ENCODE measurements around the gene SSB. TPM values are rescaled to one million over a fixed set of nuclear protein-coding genes. Genes with fewer than 3 reads are reported as not detected.
"Not testable (repeated sequence)": the region's sequence is repeated elsewhere in the genome, so short reads cannot be mapped to it uniquely, and the experiment has no call there.

The SSB gene
- total RNA-seq, 1 donor from 2014 or later = 100 TPM

- H3K27me3 ChIP-seq (ENCODE audit: control insufficient read depth, insufficient read depth, low read length) = no peaks in the 10 kb centered on the region
- no peak overlapping the region for H3K4me3 ChIP-seq (ENCODE audit: low read depth, low read length)
- no peak for DNase-seq (ENCODE audit: low read depth)
- TF ChIP-seq, protein P1, sequence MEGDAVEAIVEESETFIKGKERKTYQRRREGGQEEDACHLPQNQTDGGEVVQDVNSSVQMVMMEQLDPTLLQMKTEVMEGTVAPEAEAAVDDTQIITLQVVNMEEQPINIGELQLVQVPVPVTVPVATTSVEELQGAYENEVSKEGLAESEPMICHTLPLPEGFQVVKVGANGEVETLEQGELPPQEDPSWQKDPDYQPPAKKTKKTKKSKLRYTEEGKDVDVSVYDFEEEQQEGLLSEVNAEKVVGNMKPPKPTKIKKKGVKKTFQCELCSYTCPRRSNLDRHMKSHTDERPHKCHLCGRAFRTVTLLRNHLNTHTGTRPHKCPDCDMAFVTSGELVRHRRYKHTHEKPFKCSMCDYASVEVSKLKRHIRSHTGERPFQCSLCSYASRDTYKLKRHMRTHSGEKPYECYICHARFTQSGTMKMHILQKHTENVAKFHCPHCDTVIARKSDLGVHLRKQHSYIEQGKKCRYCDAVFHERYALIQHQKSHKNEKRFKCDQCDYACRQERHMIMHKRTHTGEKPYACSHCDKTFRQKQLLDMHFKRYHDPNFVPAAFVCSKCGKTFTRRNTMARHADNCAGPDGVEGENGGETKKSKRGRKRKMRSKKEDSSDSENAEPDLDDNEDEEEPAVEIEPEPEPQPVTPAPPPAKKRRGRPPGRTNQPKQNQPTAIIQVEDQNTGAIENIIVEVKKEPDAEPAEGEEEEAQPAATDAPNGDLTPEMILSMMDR (IDR thresholded peaks at IDR 0.05; ENCODE audit: insufficient read depth, low read length, poor library complexity, severe bottlenecking) = no peak
- no peaks in the 10 kb centered on the region for H3K36me3 ChIP-seq (ENCODE audit: control insufficient read depth, insufficient read depth, low read length)
Measured at GRCh38 chr2:169806586-169806985, 7.9 kb downstream of the SSB start.

- no peaks in the 10 kb centered on the region for H3K36me3 ChIP-seq (ENCODE audit: control insufficient read depth, insufficient read depth, low read length)
- no peak for DNase-seq (ENCODE audit: low read depth)
Measured at GRCh38 chr2:169808221-169808620, 9.6 kb downstream of the SSB start.

DNA sequence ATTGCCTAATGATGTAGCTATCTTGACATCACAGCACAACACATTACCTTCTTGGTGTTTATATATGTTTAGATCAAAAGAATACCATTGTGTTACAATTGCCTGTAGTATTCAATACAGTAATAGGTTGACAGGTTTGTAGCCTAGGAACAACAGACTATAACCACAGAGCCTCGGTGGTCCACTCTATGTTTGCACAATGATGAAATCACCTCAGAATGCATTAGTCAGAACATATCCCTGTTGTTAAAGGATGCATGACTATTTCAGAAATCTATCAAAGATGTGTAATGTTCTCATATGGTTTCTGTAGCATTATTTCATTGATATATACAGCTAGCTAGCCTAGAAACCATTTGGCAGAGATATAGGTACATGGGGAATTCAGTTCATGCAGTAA is 17.2 kb downstream of the SSB start:
- Histone ChIP-seq H3K36me3 (ENCODE audit: control insufficient read depth, insufficient read depth, low read length) (peaks cover 1% of the 10 kb centered on the region), H3K4me3 (ENCODE audit: low read depth, low read length) (no peak overlapping the region), H3K27me3 (ENCODE audit: control insufficient read depth, insufficient read depth, low read length) (no peaks in the 10 kb centered on the region)
- TF ChIP-seq, protein P1 (IDR thresholded peaks at IDR 0.05; ENCODE audit: insufficient read depth, low read length, poor library complexity, severe bottlenecking) = no peak
- DNase-seq (ENCODE audit: low read depth) = peak; percentile 72

More at GRCh38 chr2:169808221-169808620, 9.6 kb downstream of the SSB start:
- no peak overlapping the region for H3K4me3 ChIP-seq (ENCODE audit: low read depth, low read length)
- TF ChIP-seq, protein P1 (IDR thresholded peaks at IDR 0.05; ENCODE audit: insufficient read depth, low read length, poor library complexity, severe bottlenecking) = no peak
- H3K27me3 ChIP-seq (ENCODE audit: control insufficient read depth, insufficient read depth, low read length) = no peaks in the 10 kb centered on the region

GRCh38 chr2:169816961-169817360 is 18.3 kb downstream of the SSB start:
- DNase-seq (ENCODE audit: low read depth); H3K4me3 ChIP-seq (ENCODE audit: low read depth, low read length); H3K27me3 ChIP-seq (ENCODE audit: control insufficient read depth, insufficient read depth, low read length); H3K36me3 ChIP-seq (ENCODE audit: control insufficient read depth, insufficient read depth, low read length): not testable (repeated sequence)

DNA sequence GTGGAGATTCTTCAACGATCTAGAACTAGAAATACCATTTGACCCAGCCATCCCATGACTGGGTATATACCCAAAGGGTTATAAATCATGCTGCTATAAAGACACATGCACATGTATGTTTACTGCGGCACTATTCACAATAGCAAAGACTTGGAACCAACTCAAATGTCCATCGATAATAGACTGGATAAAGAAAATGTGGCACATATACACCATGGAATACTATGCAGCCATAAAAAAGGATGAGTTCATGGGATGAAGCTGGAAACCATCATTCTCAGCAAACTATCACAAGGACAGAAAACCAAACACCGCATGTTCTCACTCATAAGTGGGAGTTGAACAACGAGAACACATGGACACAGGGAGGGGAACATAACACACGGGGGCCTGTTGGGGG is 18.7 kb downstream of the SSB start:
- not testable (repeated sequence) for H3K4me3 ChIP-seq (ENCODE audit: low read depth, low read length); H3K36me3 ChIP-seq (ENCODE audit: control insufficient read depth, insufficient read depth, low read length); DNase-seq (ENCODE audit: low read depth); H3K27me3 ChIP-seq (ENCODE audit: control insufficient read depth, insufficient read depth, low read length)

GRCh38 chr2:169818241-169818640 is 19.6 kb downstream of the SSB start:
- H3K4me3 ChIP-seq (ENCODE audit: low read depth, low read length) = no peak overlapping the region

DNA sequence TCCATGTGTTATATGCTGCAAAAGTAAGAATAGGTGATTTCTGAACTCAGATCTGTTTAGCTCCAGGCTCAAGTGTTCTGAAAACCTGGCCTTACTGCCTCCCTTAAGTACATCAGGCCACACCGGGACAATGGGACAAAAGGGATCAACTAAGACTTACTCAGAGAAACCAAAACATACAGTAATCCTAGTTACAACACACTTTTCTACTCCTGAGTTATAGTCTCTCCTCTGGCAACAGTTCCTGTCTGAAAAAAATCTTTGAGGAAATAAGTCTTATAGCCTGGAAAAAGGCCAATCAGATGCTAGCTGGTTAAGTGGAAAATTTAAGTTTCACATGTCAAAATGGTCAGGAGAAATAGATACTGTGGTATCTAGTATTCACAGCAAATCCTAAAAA is 20.4 kb downstream of the SSB start:
- H3K4me3 ChIP-seq (ENCODE audit: low read depth, low read length) = no peak overlapping the region
- peaks cover 1% of the 10 kb centered on the region for H3K36me3 ChIP-seq (ENCODE audit: control insufficient read depth, insufficient read depth, low read length)
- H3K27me3 ChIP-seq (ENCODE audit: control insufficient read depth, insufficient read depth, low read length) = no peaks in the 10 kb centered on the region
- TF ChIP-seq, protein P1 (IDR thresholded peaks at IDR 0.05; ENCODE audit: insufficient read depth, low read length, poor library complexity, severe bottlenecking) = no peak
- no peak for DNase-seq (ENCODE audit: low read depth)

More at GRCh38 chr2:169818241-169818640, 19.6 kb downstream of the SSB start:
- TF ChIP-seq, protein P1 (IDR thresholded peaks at IDR 0.05; ENCODE audit: insufficient read depth, low read length, poor library complexity, severe bottlenecking) = no peak
- Histone ChIP-seq H3K36me3 (ENCODE audit: control insufficient read depth, insufficient read depth, low read length) (peaks cover 1% of the 10 kb centered on the region), H3K27me3 (ENCODE audit: control insufficient read depth, insufficient read depth, low read length) (no peaks in the 10 kb centered on the region)
- no peak for DNase-seq (ENCODE audit: low read depth)

DNA sequence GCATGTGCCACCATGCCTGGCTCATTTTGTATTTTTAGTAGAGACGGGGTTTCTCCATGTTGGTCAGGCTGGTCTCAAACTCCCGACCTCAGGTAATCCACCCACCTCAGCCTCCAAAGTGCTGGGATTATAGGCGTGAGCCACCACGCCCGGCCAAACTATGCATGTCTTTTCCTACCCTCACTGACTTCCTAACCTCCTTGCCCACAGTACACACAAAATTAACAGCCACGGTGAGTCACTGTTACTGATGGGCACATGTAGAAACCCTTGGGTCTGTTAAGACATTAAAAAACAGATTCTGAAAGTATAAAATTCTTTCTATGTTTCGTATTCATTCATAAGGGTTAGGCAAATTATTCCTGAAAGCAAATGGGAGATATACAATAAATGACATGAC is 21.4 kb downstream of the SSB start:
- not testable (repeated sequence) for DNase-seq (ENCODE audit: low read depth); H3K27me3 ChIP-seq (ENCODE audit: control insufficient read depth, insufficient read depth, low read length); H3K4me3 ChIP-seq (ENCODE audit: low read depth, low read length); H3K36me3 ChIP-seq (ENCODE audit: control insufficient read depth, insufficient read depth, low read length)

All from kidney epithelial cell (primary cell).